C4-2B (cell line): Measurements from ENCODE around the gene THBS2.

ENCODE experiments used
- H3K27ac ChIP-seq: fragments of 450-650 bp; 2 replicates; pipeline ENCODE4 v1.5.1; 2017
- CTCF ChIP-seq: fragments of 450-650 bp; conservative IDR thresholded peaks from 2 replicates; pipeline ENCODE4 v1.5.1; 2017; ENCODE audit warnings: mild to moderate bottlenecking
- ZFX ChIP-seq: fragments of 450-650 bp; IDR thresholded peaks from 2 replicates; pipeline ENCODE4 v1.6.1; 2017

THBS2 gene

GRCh38 chr6:169247419-169247818 is 6.2 kb downstream of the THBS2 start:
- TF ChIP-seq CTCF: no peak
- TF ChIP-seq ZFX: no peak
- no peak overlapping the region for H3K27ac ChIP-seq

- TF ChIP-seq ZFX (no peak), CTCF (no peak)
- H3K27ac ChIP-seq: no peak overlapping the region
These were observed 7.2 kb downstream of the THBS2 start for GRCh38 chr6:169246445-169246844.

GRCh38 chr6:169244684-169245383 is 8.8 kb downstream of the THBS2 start:
- no peak overlapping the region for H3K27ac ChIP-seq
- no peak for TF ChIP-seq ZFX
- no peak for TF ChIP-seq CTCF

GRCh38 chr6:169243661-169244060 is 10.0 kb downstream of the THBS2 start:
- TF ChIP-seq ZFX (no peak), CTCF (no peak)
- no peak overlapping the region for H3K27ac ChIP-seq

GRCh38 chr6:169243186-169243585 is 10.5 kb downstream of the THBS2 start:
- no peak for TF ChIP-seq ZFX
- TF ChIP-seq CTCF: no peak
- no peak overlapping the region for H3K27ac ChIP-seq

GRCh38 chr6:169241688-169242350 is 11.8 kb downstream of the THBS2 start:
- no peak overlapping the region for H3K27ac ChIP-seq
- TF ChIP-seq ZFX (no peak), CTCF (no peak)

GRCh38 chr6:169240591-169241390 is 12.9 kb downstream of the THBS2 start:
- TF ChIP-seq CTCF: no peak
- TF ChIP-seq ZFX: no peak
- H3K27ac ChIP-seq: no peak overlapping the region
